Measurements from ENCODE around the gene CLEC4F. TPM values are rescaled to one million over a fixed set of nuclear protein-coding genes. Genes with fewer than 3 reads are reported as not detected.

Gene CLEC4F
- total and polyA plus RNA-seq, 4 donors = 0.03 to 0.25 (median 0.19) TPM; not detected in 1

GRCh38 chr2:70807828-70808118, 12.6 kb downstream of the CLEC4F start:
- H3K36me3 ChIP-seq (ENCODE audit: control insufficient read depth in 4 of 4, insufficient read depth in 3 of 4, low read depth in 1 of 4, low read length in 3 of 4) = no peaks in the 10 kb centered on the region
- H3K27ac ChIP-seq (ENCODE audit: low read depth in 1 of 2, low read length in 2 of 2) = no peak overlapping the region
- whole genome bisulfite sequencing = 92% methylated on average over 4 of the region's 4 CpGs
- no peaks in the 10 kb centered on the region for H3K27me3 ChIP-seq (ENCODE audit: control insufficient read depth in 4 of 4, insufficient read depth in 4 of 4, low read length in 3 of 4)
- H3K4me3 ChIP-seq (ENCODE audit: low read depth in 1 of 3, low read length in 3 of 3) = no peak overlapping the region
- H3K9me3 ChIP-seq (ENCODE audit: control insufficient read depth in 4 of 4, low read length in 3 of 4) = no peaks in the 10 kb centered on the region
- TF ChIP-seq HNF4G (IDR thresholded peaks at IDR 0.05) = no peak
- TF ChIP-seq FOXA2 (IDR thresholded peaks at IDR 0.05) = no peak
- TF ChIP-seq ZBTB33 (IDR thresholded peaks at IDR 0.05) = no peak
- TF ChIP-seq REST (IDR thresholded peaks at IDR 0.05) = no peak
- no peak for TF ChIP-seq NR2F2 (IDR thresholded peaks at IDR 0.05)
- no peak for TF ChIP-seq CTCF (IDR thresholded peaks at IDR 0.05; ENCODE audit: low read depth, low read length, missing input control)
- no peak for TF ChIP-seq YY1 (IDR thresholded peaks at IDR 0.05)
- TF ChIP-seq GABPA (IDR thresholded peaks at IDR 0.05 in 1 of 2, conservative IDR thresholded peaks at IDR 0.05 in 1 of 2) = no peak
- no peak for TF ChIP-seq RXRA (IDR thresholded peaks at IDR 0.05)
- no peak for TF ChIP-seq RAD21 (IDR thresholded peaks at IDR 0.05)
- TF ChIP-seq EGR1 (IDR thresholded peaks at IDR 0.05; ENCODE audit: low read depth in 2 of 2) = no peak
- no peak for TF ChIP-seq HNF4A (conservative IDR thresholded peaks at IDR 0.05)
- TF ChIP-seq ATF3 (IDR thresholded peaks at IDR 0.05) = no peak
- no peak for TF ChIP-seq SP1 (IDR thresholded peaks at IDR 0.05)
- no peak for TF ChIP-seq TAF1 (conservative IDR thresholded peaks at IDR 0.05)
- no peak for TF ChIP-seq FOXA1 (IDR thresholded peaks at IDR 0.05)
- TF ChIP-seq JUND (IDR thresholded peaks at IDR 0.05) = no peak
- TF ChIP-seq MAX (IDR thresholded peaks at IDR 0.05) = no peak
- no peak overlapping the region for H3K9ac ChIP-seq (ENCODE audit: low read depth in 1 of 2, low read length in 2 of 2)
- no peak for DNase-seq (ENCODE audit: low spot score)
- no peaks in the 10 kb centered on the region for H3K4me1 ChIP-seq (ENCODE audit: control insufficient read depth in 4 of 4, insufficient read depth in 4 of 4, low read length in 3 of 4)
